ENCODE results near the gene SHROOM4. TPM values are rescaled to one million over a fixed set of nuclear protein-coding genes. Genes with fewer than 3 reads are reported as not detected.

Gene SHROOM4
- total RNA-seq, 1 experiment from 2014 or later: 2.1 TPM

- Histone ChIP-seq H3K9ac (ENCODE audit: extremely low read depth, insufficient read length, low read length) (no peak overlapping the region), H2BK5ac (ENCODE audit: insufficient read length, low read length) (no peak overlapping the region), H3K9me3 (ENCODE audit: control insufficient read depth, low read depth, low read length) (no peaks in the 10 kb centered on the region), H3K79me2 (ENCODE audit: insufficient read depth, low read length) (no peaks in the 10 kb centered on the region), H3K23me2 (ENCODE audit: insufficient read length, low read depth, low read length, poor library complexity, severe bottlenecking) (no peaks in the 10 kb centered on the region), H3K27me3 (ENCODE audit: insufficient read depth, low read length) (no peaks in the 10 kb centered on the region), H4K8ac (replicated peaks; ENCODE audit: insufficient read length, low read depth, low read length) (no peak overlapping the region), H4K91ac (ENCODE audit: insufficient read length, low read depth, low read length) (no peak overlapping the region), H3K18ac (ENCODE audit: insufficient read length, low read depth, low read length) (no peak overlapping the region), H2AK5ac (ENCODE audit: insufficient read length, low read length) (no peak overlapping the region), H2BK15ac (ENCODE audit: low read depth, low read length) (no peak overlapping the region), H3K79me1 (ENCODE audit: insufficient read depth, low read depth, low read length, poor library complexity, severe bottlenecking) (no peaks in the 10 kb centered on the region), H3K27ac (ENCODE audit: insufficient read length, low read depth, low read length) (no peak overlapping the region), H4K5ac (ENCODE audit: insufficient read length, low read depth, low read length) (no peak overlapping the region), H2BK120ac (ENCODE audit: low read depth, low read length, poor library complexity, severe bottlenecking) (no peak overlapping the region), H2BK20ac (ENCODE audit: low read depth, low read length, poor library complexity, severe bottlenecking) (no peak overlapping the region), H3K14ac (ENCODE audit: insufficient read depth, low read length) (no peak overlapping the region), H3K56ac (ENCODE audit: insufficient read length, low read depth, low read length) (no peak overlapping the region), H3T11ph (ENCODE audit: low read length) (no peak overlapping the region), H2BK12ac (ENCODE audit: insufficient read length, low read depth, low read length) (no peak overlapping the region), H3K4ac (ENCODE audit: low read depth, low read length) (no peak overlapping the region), H2AFZ (ENCODE audit: low read length) (no peak overlapping the region), H3K4me1 (ENCODE audit: insufficient read depth, low read length) (no peaks in the 10 kb centered on the region), H4K20me1 (ENCODE audit: control insufficient read depth, insufficient read depth, insufficient read length) (no peaks in the 10 kb centered on the region), H3K23ac (ENCODE audit: insufficient read length, low read depth, low read length) (no peak overlapping the region), H3K4me2 (ENCODE audit: insufficient read depth, insufficient read length, low read length) (no peak overlapping the region)
- DNase-seq: no peak
- Mint-ChIP-seq H3K27ac (no peak overlapping the region), H3K27me3 (ENCODE audit: low read depth) (no peaks in the 10 kb centered on the region), H3K9me3 (peaks cover 51 to 57% of the 10 kb centered on the region in 2 experiments), H3K4me3 (no peak overlapping the region), H3K36me3 (ENCODE audit: insufficient read depth in 1 of 3, low read depth in 3 of 3) (peaks cover 0 to 3% (median 0%) of the 10 kb centered on the region in 3 experiments; a peak in 1 of 7 replicates), H3K4me1 (peaks cover under 1 to 5% of the 10 kb centered on the region in 2 experiments; a peak in 3 of 4 replicates)
- no peak for TF ChIP-seq CTCF (conservative IDR thresholded peaks at IDR 0.05)
- no CpG with 5 or more reads among the region's 2 CpGs for WGBS (ENCODE audit: extremely low coverage, insufficient read length, low lambda C conversion rate)
These were observed 77.3 kb downstream of the SHROOM4 start for GRCh38 chrX:50736656-50737055.
